LNCaP clone FGC (cell line): Measurements from ENCODE around the gene MEIS3.

Experiments used
- DNase-seq: peaks from one replicate; pipeline ENCODE4 v3.0.0-alpha.2; 2011; ENCODE audit warnings: low read depth
- H3K4me3 ChIP-seq: 2 replicates; pipeline ENCODE4 v1.5.1; 2011; ENCODE audit warnings: mild to moderate bottlenecking, low read depth, low read length, control low read depth
- CTCF ChIP-seq: IDR thresholded peaks from 2 replicates; pipeline ENCODE4 v1.5.1; 2012; ENCODE audit warnings: mild to moderate bottlenecking; ENCODE audit not compliant: control insufficient read depth, insufficient read depth; ENCODE audit errors: extremely low read depth

Gene MEIS3

GRCh38 chr19:47458672-47459071 lies 39.3 kb upstream of the MEIS3 start:
- no peak overlapping the region for H3K4me3 ChIP-seq
- no peak for DNase-seq
- no peak for TF ChIP-seq CTCF

GRCh38 chr19:47456721-47457474 lies 37.6 kb upstream of the MEIS3 start:
- no peak for DNase-seq
- no peak overlapping the region for H3K4me3 ChIP-seq
- TF ChIP-seq CTCF: no peak

DNA sequence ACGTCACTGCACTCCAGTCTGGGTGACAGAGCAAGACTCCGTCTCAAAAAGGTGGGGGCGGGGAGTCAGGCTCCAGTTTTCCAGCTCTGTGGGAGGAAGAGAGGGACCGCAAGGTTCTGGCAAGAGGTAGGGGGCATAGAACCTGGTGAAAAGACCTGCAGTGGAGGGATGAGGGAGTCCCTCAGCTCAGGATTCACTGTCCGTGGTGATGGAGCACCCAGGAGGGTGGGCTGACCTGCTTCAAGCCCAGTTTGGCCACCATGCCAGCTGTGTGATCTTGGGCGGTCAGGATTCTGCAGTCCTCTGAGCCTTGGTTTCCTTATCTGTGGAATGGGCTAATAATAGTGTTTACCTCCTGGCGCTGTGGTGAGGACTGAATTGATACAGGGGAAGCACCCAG lies 31.2 kb upstream of the MEIS3 start:
- H3K4me3 ChIP-seq: no peak overlapping the region
- no peak for TF ChIP-seq CTCF
- no peak for DNase-seq

DNA sequence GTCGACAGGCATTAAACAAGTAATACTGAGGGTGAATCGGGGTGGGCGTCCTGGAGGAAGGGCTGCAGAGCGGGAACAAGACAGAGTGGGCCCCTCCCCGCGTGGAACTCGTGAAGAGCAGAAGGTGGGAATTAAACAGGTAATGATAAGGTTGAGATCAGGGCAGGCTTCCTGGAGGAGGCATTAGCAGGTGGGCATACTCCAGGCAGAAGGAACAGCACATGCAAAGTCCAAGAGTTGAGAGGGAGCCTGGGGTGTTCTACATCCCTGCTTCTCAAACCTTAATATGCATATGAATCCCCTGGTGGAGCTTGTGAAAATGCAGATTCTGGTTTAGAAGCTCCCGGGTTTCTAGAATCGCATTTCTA lies 29.0 kb upstream of the MEIS3 start:
- no peak for DNase-seq
- no peak for TF ChIP-seq CTCF
- no peak overlapping the region for H3K4me3 ChIP-seq

- no peak for DNase-seq
- H3K4me3 ChIP-seq: no peak overlapping the region
- TF ChIP-seq CTCF: no peak
Measured at GRCh38 chr19:47447470-47448359, 28.4 kb upstream of the MEIS3 start.

DNA sequence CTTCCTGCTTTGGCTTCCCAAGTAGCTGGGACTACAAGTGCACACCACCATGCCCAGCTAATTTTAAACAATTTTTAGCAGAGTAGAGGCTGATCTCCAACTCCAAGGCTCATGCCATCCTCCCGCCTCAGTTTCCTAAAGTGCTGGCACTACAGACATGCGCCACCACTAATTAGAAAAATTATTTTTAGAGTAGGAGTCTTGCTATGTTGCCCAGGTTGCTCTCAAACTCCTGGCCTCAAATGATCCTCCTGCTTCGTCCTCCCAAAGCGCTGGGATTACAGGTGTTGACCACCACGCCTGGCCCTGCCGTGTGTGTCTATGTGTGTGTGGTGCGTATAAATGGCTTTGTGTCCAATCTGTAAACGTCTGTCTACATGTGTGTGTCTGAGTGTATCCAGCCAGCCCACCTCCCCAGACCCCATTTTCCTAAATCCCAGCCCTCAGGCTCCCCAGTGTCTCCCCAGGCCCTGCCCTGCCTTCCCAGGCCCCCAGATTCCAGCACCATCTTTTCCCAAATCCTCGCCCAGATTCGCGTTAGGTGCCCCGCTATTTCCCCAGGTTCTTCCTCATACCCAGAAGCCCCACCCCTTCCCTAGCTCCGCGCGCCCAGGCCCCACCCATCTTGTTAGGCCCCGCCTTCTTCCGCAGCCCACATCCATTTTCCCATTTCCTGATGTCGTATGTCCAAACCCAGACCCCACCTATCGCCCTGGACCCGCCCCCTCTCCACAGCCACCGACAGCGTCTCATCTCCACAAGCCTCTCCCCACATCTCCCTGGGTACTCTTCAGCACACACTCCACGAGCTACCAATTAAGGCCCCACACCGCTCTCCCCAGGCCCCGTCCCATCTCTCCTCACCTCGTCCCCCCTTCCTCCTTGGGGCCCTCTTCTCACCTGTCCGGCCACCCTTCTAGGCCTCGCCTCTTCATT lies 27.5 kb upstream of the MEIS3 start:
- no peak overlapping the region for H3K4me3 ChIP-seq
- no peak for DNase-seq
- TF ChIP-seq CTCF: no peak
